Measurements from ENCODE around the gene COX8A.
"Not testable (repeated sequence)": the region's sequence is repeated elsewhere in the genome, so short reads cannot be mapped to it uniquely, and the experiment has no call there.

COX8A gene

GRCh38 chr11:63974259-63975143, at the start of gene COX8A:
Gene COX8A, plus strand, starts transcription at chr11:63974620. Its CDS starts 61 bp downstream, at chr11:63974681.
- peak; percentile 100 for DNase-seq (ENCODE audit: low spot score)

- no peak for DNase-seq (ENCODE audit: low spot score)
These were observed 44.8 kb upstream of the COX8A start for GRCh38 chr11:63929616-63930015.

- DNase-seq (ENCODE audit: low spot score), result no peak
These were observed 43.4 kb upstream of the COX8A start for GRCh38 chr11:63931045-63931444.

DNA sequence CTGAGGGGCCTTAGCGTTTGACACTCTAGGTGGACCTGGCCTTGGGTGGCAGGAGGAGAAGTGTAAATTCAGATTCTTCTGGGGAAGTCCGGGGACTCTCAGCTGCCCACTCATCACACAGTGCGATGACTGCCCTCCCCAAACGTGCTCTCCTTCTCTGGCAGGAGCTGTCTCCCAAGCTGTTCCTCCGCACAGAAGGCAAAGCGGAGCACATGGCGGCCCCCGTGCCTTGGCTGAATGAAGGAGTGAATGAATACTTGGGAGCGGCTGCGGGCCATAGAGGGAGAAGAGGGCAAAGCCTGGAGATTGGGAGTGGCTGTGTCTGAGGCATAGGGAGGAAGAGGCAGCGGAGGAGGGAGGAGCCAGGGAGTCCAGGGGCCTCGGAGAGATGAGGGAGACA, 42.5 kb upstream of the COX8A start:
- no peak for DNase-seq (ENCODE audit: low spot score)

GRCh38 chr11:63933459-63933858, 41.0 kb upstream of the COX8A start:
- DNase-seq (ENCODE audit: low spot score), result no peak

DNA sequence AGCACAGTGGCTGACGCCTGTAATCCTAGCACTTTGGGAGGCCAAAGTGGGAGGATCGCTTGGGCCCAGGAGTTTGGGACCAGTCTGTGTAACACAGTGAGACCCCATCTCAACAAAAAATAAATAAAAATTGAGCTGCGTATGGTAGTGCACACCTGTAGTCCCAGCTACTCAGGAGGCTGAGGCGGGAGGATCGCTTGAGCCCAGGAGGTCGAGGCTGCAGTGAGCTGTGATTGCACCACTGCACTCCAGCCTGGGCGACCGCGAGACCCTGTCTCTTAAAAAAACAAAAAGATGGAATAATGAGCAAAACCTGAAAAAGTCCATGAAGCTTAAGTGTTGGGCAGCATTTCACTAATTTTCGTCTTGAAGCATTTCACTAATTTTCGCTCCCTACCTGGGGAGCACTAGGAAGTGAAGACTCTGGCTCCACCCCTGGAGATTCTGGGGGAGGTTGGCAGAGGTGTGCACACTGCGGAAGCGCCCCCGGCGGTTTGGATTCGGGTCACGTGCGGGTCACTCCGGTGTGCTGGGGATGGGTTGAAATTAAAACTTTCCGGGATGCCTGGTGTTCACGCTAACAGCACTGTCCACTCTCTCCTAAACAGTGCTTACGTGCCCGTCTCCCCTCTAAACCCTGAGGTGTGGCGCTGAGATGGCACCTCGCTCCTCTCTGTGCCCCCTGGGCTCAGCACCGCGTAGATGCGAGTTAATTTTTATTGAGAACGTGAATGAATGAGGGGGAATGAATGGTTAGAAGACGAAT, 36.5 kb upstream of the COX8A start:
- no peak for DNase-seq (ENCODE audit: low spot score)

DNA sequence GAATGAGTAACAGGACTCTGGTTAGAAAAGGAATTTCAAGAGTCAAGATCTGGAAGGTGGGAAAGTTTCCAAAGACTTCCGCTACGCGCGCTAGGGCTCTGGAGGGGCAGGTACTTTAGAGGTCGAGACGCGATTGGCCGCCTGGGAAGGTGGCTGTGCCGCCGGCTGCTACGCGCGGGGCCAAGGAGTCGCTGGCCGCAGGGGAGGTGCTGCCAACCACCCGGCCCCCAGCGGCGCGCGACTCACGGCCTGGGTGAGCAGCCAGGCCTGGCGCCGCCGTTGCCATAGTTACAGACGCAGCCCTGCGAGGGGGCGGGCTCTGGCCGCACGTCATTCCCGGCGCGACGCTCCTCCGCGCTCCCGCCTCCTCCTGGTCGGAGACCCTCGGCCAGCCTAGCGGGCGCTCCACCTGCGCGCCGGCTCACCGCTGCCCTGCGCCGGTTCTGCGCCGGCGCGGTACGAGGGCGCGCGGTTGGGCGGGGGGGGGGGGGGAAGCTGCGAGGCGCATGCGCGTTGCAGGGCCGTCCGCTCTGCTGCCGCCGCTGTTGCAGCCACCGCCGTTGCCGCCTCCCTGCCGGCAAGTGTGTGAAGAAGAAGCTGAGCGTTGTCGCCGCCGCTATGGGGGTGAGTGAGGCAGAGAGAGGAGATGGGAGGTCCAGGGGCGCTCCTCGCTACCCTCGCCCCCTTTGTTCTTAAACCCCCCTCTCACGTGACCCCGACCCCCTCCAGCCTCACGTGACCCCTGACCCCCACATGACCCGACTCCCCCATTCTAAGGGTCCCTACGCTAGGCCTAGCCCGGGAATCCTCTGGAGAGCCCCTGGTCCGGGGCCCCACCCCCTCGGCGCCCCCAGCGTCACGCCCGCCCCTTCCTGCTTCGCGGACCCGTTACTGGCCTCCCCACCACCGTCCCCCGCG, 35.7 kb upstream of the COX8A start, which contains the start of gene NAA40:
Gene NAA40, plus strand, starts transcription at position 524 of the 918 bp plus-strand sequence. Its CDS starts 95 bp downstream, at position 619.
- peak; percentile 83 for DNase-seq (ENCODE audit: low spot score)

DNA sequence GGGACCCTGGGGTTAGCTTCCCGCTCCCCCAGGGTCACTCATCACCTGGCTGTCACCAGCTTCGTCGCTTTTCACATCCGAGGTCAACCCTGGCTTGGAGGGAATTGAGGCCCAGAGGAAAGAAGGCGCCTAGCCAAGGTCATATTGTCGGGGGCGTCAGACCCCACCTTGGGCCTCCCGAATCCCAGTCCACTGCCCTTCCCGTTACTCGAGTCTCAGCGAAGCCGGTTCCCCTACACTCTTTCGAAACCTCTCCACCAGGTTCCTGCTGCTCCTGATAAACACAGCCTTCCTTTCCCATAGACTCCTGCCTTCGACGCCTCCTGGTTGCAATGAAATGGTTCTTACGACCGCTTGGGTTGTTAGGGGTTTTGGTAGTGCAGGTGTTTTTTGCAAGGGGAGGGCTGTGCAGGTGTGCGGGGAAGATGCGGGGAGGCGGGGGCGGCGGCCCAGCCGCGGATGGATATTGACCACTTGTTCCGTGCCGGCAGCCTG, 35.0 kb upstream of the COX8A start:
- no peak for DNase-seq (ENCODE audit: low spot score)

GRCh38 chr11:63940786-63941185, 33.6 kb upstream of the COX8A start:
- peak; percentile 52 for DNase-seq (ENCODE audit: low spot score)

DNA sequence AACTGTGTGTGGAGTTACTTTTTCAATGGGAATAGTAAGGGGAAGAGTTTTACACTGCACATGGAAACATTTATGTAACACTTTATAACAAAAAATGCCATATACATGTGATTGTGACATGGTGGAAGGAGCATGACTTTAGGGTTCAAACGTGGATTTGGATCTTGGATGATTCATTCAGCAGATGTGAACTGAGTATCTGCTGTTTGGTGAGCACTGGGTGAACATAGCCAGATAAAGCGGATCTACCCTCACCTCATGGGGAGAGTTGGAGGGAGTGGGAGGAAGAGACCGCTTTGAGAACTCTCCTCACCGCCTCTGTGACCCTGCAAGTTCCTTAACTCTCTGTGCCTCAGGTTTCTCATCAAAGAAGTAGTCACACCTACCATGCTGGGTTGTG, 32.5 kb upstream of the COX8A start:
- DNase-seq (ENCODE audit: low spot score), result no peak

DNA sequence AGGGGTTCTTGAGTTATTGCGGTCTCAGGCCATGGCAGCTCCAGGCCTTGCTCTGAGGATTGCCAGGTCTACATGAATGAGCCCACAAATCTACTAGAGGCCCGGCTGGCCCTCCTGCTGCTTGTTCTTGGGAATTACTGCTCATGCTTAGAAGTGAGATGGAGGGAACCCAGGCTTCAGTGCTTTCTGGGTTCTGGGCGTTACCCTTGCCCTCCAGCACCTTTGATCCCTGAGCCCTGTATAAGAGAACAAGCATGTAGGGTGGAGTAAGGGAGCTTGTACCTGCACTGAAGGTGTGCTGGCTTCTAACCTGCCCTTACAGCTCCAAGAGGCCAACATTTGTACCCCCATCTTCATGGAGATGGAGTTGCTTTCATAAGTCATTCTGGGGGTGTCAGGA, 31.6 kb upstream of the COX8A start:
- no peak for DNase-seq (ENCODE audit: low spot score)

- no peak for DNase-seq (ENCODE audit: low spot score)
These were observed 29.4 kb upstream of the COX8A start for GRCh38 chr11:63944987-63945386.

DNA sequence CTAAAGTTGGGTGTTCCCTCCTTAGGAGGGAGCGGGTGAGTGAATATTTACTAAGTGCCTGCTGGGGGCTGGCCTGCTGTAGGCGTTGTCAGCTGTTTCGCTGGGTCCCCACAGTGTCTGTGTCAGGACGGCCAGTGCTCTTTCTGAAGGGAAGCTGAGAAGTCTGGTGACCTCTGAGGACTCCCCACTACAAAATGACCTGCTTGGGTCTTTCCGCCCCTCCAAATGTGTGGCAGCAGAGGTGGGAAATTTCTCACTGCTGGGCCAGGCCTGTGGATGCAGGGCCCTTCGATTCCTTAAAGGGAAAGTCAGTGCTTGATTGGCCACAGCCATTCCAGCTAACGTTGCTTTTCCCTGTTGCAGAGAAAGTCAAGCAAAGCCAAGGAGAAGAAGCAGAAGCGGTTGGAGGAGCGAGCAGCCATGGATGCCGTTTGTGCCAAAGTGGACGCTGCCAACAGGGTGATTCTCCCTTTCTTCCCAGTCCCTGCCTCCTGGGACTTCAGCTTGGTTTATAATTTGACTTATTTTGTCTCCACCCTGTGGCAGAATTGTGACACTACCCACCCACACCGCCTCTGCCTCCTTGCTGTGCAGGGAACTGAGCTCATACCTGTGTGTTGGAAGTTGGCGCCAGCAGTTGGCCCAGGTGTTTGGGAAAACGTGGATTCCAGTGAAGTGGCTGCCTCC, 28.8 kb upstream of the COX8A start:
- DNase-seq (ENCODE audit: low spot score), result peak; percentile 89

GRCh38 chr11:63951779-63952536, 22.5 kb upstream of the COX8A start:
- DNase-seq (ENCODE audit: low spot score), result no peak

DNA sequence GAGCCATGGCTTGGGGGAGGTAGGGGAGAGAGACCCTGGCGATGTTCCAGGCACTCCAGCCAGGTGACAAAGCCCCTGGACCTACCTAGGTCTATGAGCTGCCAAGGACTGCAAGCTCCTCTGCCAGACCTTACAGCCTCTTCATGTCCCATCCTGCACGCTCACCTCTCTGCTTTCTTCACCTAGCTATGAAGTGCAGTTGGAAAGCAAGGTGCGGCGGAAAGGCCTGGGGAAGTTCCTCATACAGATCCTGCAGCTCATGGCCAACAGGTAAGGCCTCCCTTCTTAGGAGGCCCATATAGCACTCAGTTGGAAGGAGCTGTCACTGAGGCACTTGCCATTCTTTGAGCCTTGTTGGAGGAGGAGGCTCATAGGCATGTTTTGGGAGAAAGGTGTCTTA, 21.9 kb upstream of the COX8A start:
- no peak for DNase-seq (ENCODE audit: low spot score)

GRCh38 chr11:63958008-63958407, 16.4 kb upstream of the COX8A start:
- DNase-seq (ENCODE audit: low spot score), result no peak

DNA sequence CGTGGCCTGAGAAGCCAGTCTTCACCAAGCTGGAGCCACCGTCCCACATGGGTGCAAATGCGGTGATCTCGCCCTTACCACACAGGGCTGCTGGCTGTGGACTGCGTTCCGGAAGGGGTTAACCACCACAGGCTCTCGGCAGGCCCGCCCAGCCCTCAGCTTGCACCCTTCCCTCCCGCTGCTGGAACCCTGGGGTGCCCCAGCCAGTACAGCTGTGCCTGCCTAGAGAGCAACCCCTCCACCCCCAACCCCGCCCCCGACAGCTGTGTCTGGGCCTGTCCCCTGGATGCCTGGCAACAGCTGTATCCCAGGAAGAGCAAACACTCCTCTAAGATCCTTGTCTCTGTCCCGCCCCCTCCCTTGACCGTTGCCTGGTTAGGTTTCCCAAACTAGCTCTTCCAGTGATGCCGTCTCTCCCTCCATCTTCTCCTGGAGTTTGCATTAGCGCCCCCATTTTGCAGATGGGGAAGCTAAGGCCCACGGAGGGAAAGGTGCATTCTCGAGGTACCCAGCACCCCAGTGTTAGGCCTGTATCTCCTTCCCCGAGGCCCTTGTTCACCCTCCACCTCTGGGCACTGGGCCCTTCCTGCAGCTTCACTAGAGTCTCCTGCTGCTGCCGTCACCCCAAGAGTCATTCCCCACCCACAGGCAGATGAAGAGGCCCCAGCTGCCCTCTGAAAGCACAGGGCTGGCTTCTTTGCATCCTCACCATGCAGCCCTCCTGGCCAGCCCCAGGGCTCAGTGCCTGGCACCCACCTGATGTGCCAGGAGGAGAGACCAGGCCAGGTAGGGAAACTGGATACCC, 12.6 kb upstream of the COX8A start:
- DNase-seq (ENCODE audit: low spot score), result no peak

DNA sequence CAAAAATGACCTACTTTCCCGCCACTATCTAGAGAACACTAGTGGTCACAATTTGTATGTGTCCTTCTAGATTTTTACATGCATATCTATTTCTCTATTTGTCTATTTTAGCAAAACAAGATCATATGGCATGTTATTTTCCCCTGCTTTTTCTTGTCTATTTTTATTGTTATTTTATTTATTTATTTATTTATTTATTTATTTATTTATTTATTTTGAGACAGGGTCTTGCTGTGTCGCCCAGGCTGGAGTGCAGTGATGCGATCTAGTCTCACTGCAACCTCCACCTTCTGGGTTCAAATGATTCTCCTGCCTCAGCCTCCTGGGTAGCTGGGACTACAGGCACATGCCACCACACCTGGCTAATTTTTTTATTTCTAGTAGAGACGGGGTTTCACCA, 10.5 kb upstream of the COX8A start:
- DNase-seq (ENCODE audit: low spot score), result not testable (repeated sequence)

DNA sequence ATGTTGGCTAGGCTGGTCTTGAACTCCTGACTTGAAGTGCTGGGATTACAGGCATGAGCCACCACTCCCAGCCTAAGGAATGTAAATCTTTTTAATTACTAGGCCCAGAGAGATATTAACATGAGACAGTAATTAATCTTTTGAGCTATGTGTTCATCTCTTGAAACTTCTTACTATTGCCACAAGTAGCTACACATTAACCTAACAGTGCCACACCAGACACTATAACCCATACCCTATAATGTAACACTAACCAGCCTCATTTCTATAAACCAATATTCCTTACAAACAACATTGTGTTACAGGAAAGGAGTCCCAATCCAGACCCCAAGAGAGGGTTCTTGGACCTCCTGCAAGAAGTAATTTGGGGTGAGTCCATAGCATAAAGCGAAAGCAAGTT, 8.0 kb upstream of the COX8A start:
- no peak for DNase-seq (ENCODE audit: low spot score)

GRCh38 chr11:63969461-63969860, 5.0 kb upstream of the COX8A start:
- DNase-seq (ENCODE audit: low spot score), result no peak
